HG03159 (cell line): ENCODE results near the gene PRR19.
"Not testable (repeated sequence)": the region's sequence is repeated elsewhere in the genome, so short reads cannot be mapped to it uniquely, and the experiment has no call there.

Experiments
- ATAC-seq: cut with Tn5 transposase; IDR thresholded peaks from one replicate; pipeline ENCODE4 v1.9.1; 2021; ENCODE audit warnings: mild to moderate bottlenecking, moderate library complexity; ENCODE audit not compliant: unreplicated experiment

Gene PRR19

GRCh38 chr19:42323852-42324654 lies 22.1 kb downstream of the PRR19 start:
- no peak for ATAC-seq

- no peak for ATAC-seq
Measured at GRCh38 chr19:42324655-42325307, 22.8 kb downstream of the PRR19 start.

GRCh38 chr19:42325308-42325895 lies 23.5 kb downstream of the PRR19 start, which contains the start of gene MEGF8:
Gene MEGF8 (plus strand): TSS chr19:42325635. CDS start chr19:42326244, 609 bp downstream.
- peak; percentile 90 for ATAC-seq

- ATAC-seq = no peak
Measured at GRCh38 chr19:42325896-42326771, 24.2 kb downstream of the PRR19 start.

GRCh38 chr19:42326969-42327368 lies 25.0 kb downstream of the PRR19 start:
- ATAC-seq = no peak

- no peak for ATAC-seq
Measured at GRCh38 chr19:42327381-42327780, 25.4 kb downstream of the PRR19 start.

GRCh38 chr19:42328106-42328505 lies 26.2 kb downstream of the PRR19 start:
- no peak for ATAC-seq

- ATAC-seq = no peak
Measured at GRCh38 chr19:42328854-42329253, 26.9 kb downstream of the PRR19 start.

- no peak for ATAC-seq
Measured at GRCh38 chr19:42330241-42330711, 28.3 kb downstream of the PRR19 start.

- not testable (repeated sequence) for ATAC-seq
Measured at GRCh38 chr19:42331333-42331732, 29.4 kb downstream of the PRR19 start.

- ATAC-seq = no peak
Measured at GRCh38 chr19:42332059-42332458, 30.1 kb downstream of the PRR19 start.

- no peak for ATAC-seq
Measured at GRCh38 chr19:42333018-42333417, 31.1 kb downstream of the PRR19 start.

GRCh38 chr19:42333975-42334696 lies 32.2 kb downstream of the PRR19 start:
- ATAC-seq = no peak

- no peak for ATAC-seq
Measured at GRCh38 chr19:42334697-42335373, 32.9 kb downstream of the PRR19 start.

- ATAC-seq = no peak
Measured at GRCh38 chr19:42335374-42335936, 33.5 kb downstream of the PRR19 start.

- no peak for ATAC-seq
Measured at GRCh38 chr19:42335971-42336370, 34.0 kb downstream of the PRR19 start.

GRCh38 chr19:42339126-42339860 lies 37.4 kb downstream of the PRR19 start:
- ATAC-seq = not testable (repeated sequence)

- not testable (repeated sequence) for ATAC-seq
Measured at GRCh38 chr19:42339922-42340321, 38.0 kb downstream of the PRR19 start.
